ENCODE results near the gene LINC00237. TPM values are rescaled to one million over a fixed set of nuclear protein-coding genes. Genes with fewer than 3 reads are reported as not detected.

Gene LINC00237
- total RNA-seq, 1 experiment from 2014 or later, result 1.5 TPM

DNA sequence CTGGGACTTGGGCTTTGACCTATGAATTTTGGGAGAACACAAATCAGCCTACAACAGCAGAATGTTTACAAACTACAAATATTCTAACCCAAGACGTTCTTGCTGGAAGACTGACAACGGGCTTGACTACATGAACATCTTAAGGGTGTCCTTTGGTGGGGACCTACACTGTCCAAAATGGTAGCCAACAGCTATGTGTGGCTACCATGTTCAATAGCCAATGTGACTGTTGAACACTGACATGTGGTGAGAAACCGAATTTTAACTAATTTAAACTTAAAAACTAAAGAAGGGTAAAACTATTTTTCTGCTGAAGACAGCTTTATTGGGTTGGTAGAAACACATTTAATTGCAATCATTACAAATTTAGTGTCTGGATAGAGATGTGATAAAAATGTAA is 30.1 kb downstream of the LINC00237 start:
- Mint-ChIP-seq H3K27ac (ENCODE audit: unreplicated experiment) (no peak overlapping the region), H3K36me3 (ENCODE audit: insufficient read depth, unreplicated experiment) (peaks cover 11% of the 10 kb centered on the region), H3K27me3 (ENCODE audit: insufficient read depth, unreplicated experiment) (no peaks in the 10 kb centered on the region), H3K9me3 (ENCODE audit: unreplicated experiment) (peaks cover 38% of the 10 kb centered on the region), H3K4me3 (ENCODE audit: unreplicated experiment) (no peak overlapping the region), H3K4me1 (ENCODE audit: low read depth, unreplicated experiment) (peaks cover 22% of the 10 kb centered on the region)
- no peak for DNase-seq
- Histone ChIP-seq H3K4me1 (peaks cover 24% of the 10 kb centered on the region), H3K36me3 (ENCODE audit: control insufficient read depth, insufficient read depth, low read length) (no peaks in the 10 kb centered on the region), H3K27me3 (replicated peaks; ENCODE audit: control insufficient read depth, insufficient read depth, low read length) (no peaks in the 10 kb centered on the region), H3K4me3 (ENCODE audit: low read depth, low read length) (no peak overlapping the region), H3K9me3 (peaks cover 13% of the 10 kb centered on the region)
- ChIA-PET POLR2A (no interaction called here), CTCF (no interaction called here)
- intact Hi-C loops (cut with micrococcal nuclease; ENCODE audit: unreplicated experiment), result no loop called here
- BruUV-seq (replicated peaks), result no TSS peak
- TF ChIP-seq, protein P1, sequence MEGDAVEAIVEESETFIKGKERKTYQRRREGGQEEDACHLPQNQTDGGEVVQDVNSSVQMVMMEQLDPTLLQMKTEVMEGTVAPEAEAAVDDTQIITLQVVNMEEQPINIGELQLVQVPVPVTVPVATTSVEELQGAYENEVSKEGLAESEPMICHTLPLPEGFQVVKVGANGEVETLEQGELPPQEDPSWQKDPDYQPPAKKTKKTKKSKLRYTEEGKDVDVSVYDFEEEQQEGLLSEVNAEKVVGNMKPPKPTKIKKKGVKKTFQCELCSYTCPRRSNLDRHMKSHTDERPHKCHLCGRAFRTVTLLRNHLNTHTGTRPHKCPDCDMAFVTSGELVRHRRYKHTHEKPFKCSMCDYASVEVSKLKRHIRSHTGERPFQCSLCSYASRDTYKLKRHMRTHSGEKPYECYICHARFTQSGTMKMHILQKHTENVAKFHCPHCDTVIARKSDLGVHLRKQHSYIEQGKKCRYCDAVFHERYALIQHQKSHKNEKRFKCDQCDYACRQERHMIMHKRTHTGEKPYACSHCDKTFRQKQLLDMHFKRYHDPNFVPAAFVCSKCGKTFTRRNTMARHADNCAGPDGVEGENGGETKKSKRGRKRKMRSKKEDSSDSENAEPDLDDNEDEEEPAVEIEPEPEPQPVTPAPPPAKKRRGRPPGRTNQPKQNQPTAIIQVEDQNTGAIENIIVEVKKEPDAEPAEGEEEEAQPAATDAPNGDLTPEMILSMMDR (IDR thresholded peaks at IDR 0.05; ENCODE audit: insufficient read depth in 1 of 2, low read depth in 1 of 2, low read length in 1 of 2, severe bottlenecking in 1 of 2, unreplicated experiment in 1 of 2), result no peak

DNA sequence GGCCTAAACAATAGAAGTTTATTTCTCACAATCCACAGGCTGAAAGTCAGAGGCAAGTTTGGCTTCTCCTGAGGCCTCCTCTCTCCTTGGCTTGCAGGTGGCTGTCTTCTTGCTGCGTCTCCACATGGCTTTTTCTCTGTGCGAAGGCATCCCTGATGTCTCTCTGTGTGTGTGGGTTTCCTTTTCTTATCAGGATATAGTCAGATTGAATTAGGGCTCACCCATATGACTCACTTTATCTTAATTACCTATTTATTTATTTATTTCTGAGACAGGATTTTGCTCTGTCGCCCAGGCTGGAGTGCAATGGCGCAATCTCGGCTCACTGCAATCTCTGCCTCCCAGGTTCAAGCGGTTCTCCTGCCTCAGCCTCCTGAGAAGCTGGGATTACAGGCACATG is 30.7 kb downstream of the LINC00237 start:
- no TSS peak for BruUV-seq (replicated peaks)
- intact Hi-C loops (cut with micrococcal nuclease; ENCODE audit: unreplicated experiment), result no loop called here
- ChIA-PET POLR2A (no interaction called here), CTCF (no interaction called here)
- Histone ChIP-seq H3K4me3 (ENCODE audit: low read depth, low read length) (no peak overlapping the region), H3K27me3 (replicated peaks; ENCODE audit: control insufficient read depth, insufficient read depth, low read length) (no peaks in the 10 kb centered on the region), H3K36me3 (ENCODE audit: control insufficient read depth, insufficient read depth, low read length) (no peaks in the 10 kb centered on the region), H3K9me3 (peaks cover 13% of the 10 kb centered on the region), H3K4me1 (peaks cover 24% of the 10 kb centered on the region)
- no peak overlapping the region for H3K4me3 Mint-ChIP-seq (ENCODE audit: unreplicated experiment)
- peaks cover 27% of the 10 kb centered on the region for H3K4me1 Mint-ChIP-seq (ENCODE audit: low read depth, unreplicated experiment)
- TF ChIP-seq, protein P1 (IDR thresholded peaks at IDR 0.05; ENCODE audit: insufficient read depth in 1 of 2, low read depth in 1 of 2, low read length in 1 of 2, severe bottlenecking in 1 of 2, unreplicated experiment in 1 of 2), result no peak
- no peak overlapping the region for H3K27ac Mint-ChIP-seq (ENCODE audit: unreplicated experiment)
- DNase-seq, result no peak
- peaks cover 40% of the 10 kb centered on the region for H3K9me3 Mint-ChIP-seq (ENCODE audit: unreplicated experiment)
- H3K27me3 Mint-ChIP-seq (ENCODE audit: insufficient read depth, unreplicated experiment), result no peaks in the 10 kb centered on the region
- H3K36me3 Mint-ChIP-seq (ENCODE audit: insufficient read depth, unreplicated experiment), result peaks cover 11% of the 10 kb centered on the region

DNA sequence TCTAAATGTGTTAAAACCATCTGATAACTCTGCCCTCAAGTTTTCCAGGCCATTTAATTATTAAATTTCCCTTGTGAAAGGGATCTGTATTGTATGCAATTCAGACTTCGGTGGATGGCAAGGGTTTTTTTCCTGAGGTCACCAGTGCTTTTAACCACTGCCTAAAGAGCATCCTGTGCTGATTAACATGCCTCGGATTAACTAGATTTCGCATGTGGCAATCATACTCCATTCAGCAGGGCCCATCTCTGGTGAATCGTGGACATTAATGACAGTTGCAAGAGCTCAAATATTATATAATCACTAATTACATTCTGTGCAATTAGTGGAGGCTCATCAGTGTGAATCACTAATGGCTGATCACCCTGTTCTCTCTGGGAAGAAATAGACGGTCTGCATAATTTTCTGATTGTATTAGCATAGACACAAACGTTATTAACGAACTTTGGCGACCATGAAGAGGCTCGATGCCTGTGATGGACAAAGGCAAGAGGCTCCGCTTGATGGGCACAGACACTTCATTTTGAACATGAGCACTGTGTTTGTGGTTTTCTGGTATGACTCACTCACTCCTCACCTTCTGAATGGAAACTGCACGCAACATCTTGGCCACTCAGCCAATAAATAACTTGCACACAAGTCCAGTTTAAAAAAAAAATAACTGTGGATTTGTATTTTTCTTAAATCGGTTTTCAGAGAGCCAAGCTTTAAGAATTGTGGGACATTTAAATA is 31.4 kb downstream of the LINC00237 start:
- ChIA-PET CTCF (no interaction called here), POLR2A (no interaction called here)
- no TSS peak for BruUV-seq (replicated peaks)
- no peaks in the 10 kb centered on the region for H3K27me3 ChIP-seq (replicated peaks; ENCODE audit: control insufficient read depth, insufficient read depth, low read length)
- Mint-ChIP-seq H3K4me1 (ENCODE audit: low read depth, unreplicated experiment) (peaks cover 27% of the 10 kb centered on the region), H3K4me3 (ENCODE audit: unreplicated experiment) (no peak overlapping the region), H3K27ac (ENCODE audit: unreplicated experiment) (no peak overlapping the region), H3K36me3 (ENCODE audit: insufficient read depth, unreplicated experiment) (peaks cover 11% of the 10 kb centered on the region), H3K9me3 (ENCODE audit: unreplicated experiment) (peaks cover 41% of the 10 kb centered on the region), H3K27me3 (ENCODE audit: insufficient read depth, unreplicated experiment) (no peaks in the 10 kb centered on the region)
- no peak for DNase-seq
- no peaks in the 10 kb centered on the region for H3K36me3 ChIP-seq (ENCODE audit: control insufficient read depth, insufficient read depth, low read length)
- intact Hi-C loops (cut with micrococcal nuclease; ENCODE audit: unreplicated experiment), result no loop called here
- peaks cover 24% of the 10 kb centered on the region for H3K4me1 ChIP-seq
- peaks cover 10% of the 10 kb centered on the region for H3K9me3 ChIP-seq
- H3K4me3 ChIP-seq (ENCODE audit: low read depth, low read length), result no peak overlapping the region
- TF ChIP-seq, protein P1 (IDR thresholded peaks at IDR 0.05; ENCODE audit: insufficient read depth in 1 of 2, low read depth in 1 of 2, low read length in 1 of 2, severe bottlenecking in 1 of 2, unreplicated experiment in 1 of 2), result no peak

All from Caco-2 (cell line).